OCI-LY3 (cell line): ENCODE results near the gene CLEC4F.
"Not testable (repeated sequence)": the region's sequence is repeated elsewhere in the genome, so short reads cannot be mapped to it uniquely, and the experiment has no call there.

Source experiments
- CTCF ChIP-seq: fragments of 200-600, 300-600 bp; sonication (generic); IDR thresholded peaks from 2 replicates; pipeline ENCODE4 v1.5.1; 2014; ENCODE audit warnings: antibody characterized with exemption, low read length, low read depth
- EZH2phosphoT487 ChIP-seq: fragments of 200-600 bp; shearing (Covaris generic); IDR thresholded peaks from 2 replicates; pipeline ENCODE4 v1.6.1; 2018; ENCODE audit warnings: antibody characterized with exemption, mixed run types, low read depth

GRCh38 chr2:70797996-70798395, 22.4 kb downstream of the CLEC4F start:
- TF ChIP-seq CTCF, EZH2phosphoT487: not testable (repeated sequence)
